IMR-90 (cell line): ENCODE measurements around the gene MYH11. TPM values are rescaled to one million over a fixed set of nuclear protein-coding genes. Genes with fewer than 3 reads are reported as not detected.

ENCODE experiments used
- ATAC-seq: fragments of 200-7000 bp; cut with Tn5 transposase; 2 replicates; pipeline ENCODE4 v1.9.1; 2020; ENCODE audit warnings: low read depth, mild to moderate bottlenecking, moderate library complexity
- BruUV-seq: library from RNA; stranded (reverse); fragments of 400-500 nt; replicated peaks from 2 replicates; lab custom pipeline; 2021; lab: Mats Ljungman, UMichigan
- CTCF ChIA-PET: fragments of 300-600 bp; formaldehyde crosslinking; extraction: SDS; loops from one replicate; lab custom pipeline; 2021; ENCODE audit warnings: antibody characterized with exemption; lab: Yijun Ruan, JAX
- POLR2A ChIA-PET: fragments of 300-600 bp; sonication (Branson Sonifier 250); formaldehyde crosslinking; loops from one replicate; lab custom pipeline; 2022; ENCODE audit warnings: antibody characterized with exemption; ENCODE audit not compliant: unreplicated experiment; lab: Charles Lee
- DNase-seq: peaks from one replicate; pipeline ENCODE4 v3.0.0; 2013
- H2AFZ ChIP-seq: replicated peaks from 2 replicates; pipeline ENCODE3; 2013; ENCODE audit warnings: low read length, mild to moderate bottlenecking; ENCODE audit not compliant: poor library complexity
- H2AK5ac ChIP-seq: 2 replicates; pipeline ENCODE4 v1.6.1; 2013; ENCODE audit warnings: low read depth, low read length, inconsistent platforms
- H2AK9ac ChIP-seq: replicated peaks from 2 replicates; pipeline ENCODE3; 2013; ENCODE audit warnings: mild to moderate bottlenecking, low read depth, low read length, moderate library complexity; ENCODE audit not compliant: poor library complexity
- H2BK120ac ChIP-seq: 2 replicates; pipeline ENCODE4 v1.6.1; 2013; ENCODE audit warnings: low read depth, low read length, inconsistent platforms
- H2BK15ac ChIP-seq: 3 replicates; pipeline ENCODE4 v1.6.1; 2013; ENCODE audit warnings: low read depth, low read length, inconsistent platforms
- H2BK20ac ChIP-seq: 2 replicates; pipeline ENCODE4 v1.6.1; 2013; ENCODE audit warnings: low read depth, mild to moderate bottlenecking, inconsistent platforms, low read length, moderate library complexity
- H2BK5ac ChIP-seq: 2 replicates; pipeline ENCODE4 v1.6.1; 2013; ENCODE audit warnings: mild to moderate bottlenecking, low read depth, low read length, inconsistent platforms; ENCODE audit not compliant: poor library complexity, severe bottlenecking
- H3K14ac ChIP-seq: replicated peaks from 2 replicates; pipeline ENCODE4 v1.6.1; 2013; ENCODE audit warnings: low read depth, low read length, inconsistent platforms
- H3K18ac ChIP-seq: 2 replicates; pipeline ENCODE4 v1.6.1; 2013; ENCODE audit warnings: low read depth, low read length, control low read depth
- H3K23ac ChIP-seq: 2 replicates; pipeline ENCODE4 v1.6.1; 2013; ENCODE audit warnings: low read depth, low read length, inconsistent platforms
- H3K27ac ChIP-seq: 2 replicates; pipeline ENCODE4 v1.5.1; 2013; ENCODE audit warnings: mild to moderate bottlenecking, control low read depth, low read length; ENCODE audit not compliant: insufficient read depth
- H3K27me3 ChIP-seq: 2 replicates; pipeline ENCODE4 v1.6.1; 2013; ENCODE audit warnings: low read length; ENCODE audit not compliant: control insufficient read depth, insufficient read depth
- H3K36me3 ChIP-seq: 2 replicates; pipeline ENCODE4 v1.6.1; 2013; ENCODE audit warnings: low read length, mixed read lengths; ENCODE audit not compliant: control insufficient read depth, insufficient read depth
- H3K4ac ChIP-seq: 2 replicates; pipeline ENCODE4 v1.6.1; 2013; ENCODE audit warnings: low read depth, low read length, inconsistent platforms
- H3K4me1 ChIP-seq: 2 replicates; pipeline ENCODE4 v1.6.1; 2013; ENCODE audit warnings: low read length, mixed read lengths; ENCODE audit not compliant: control insufficient read depth, insufficient read depth
- H3K4me2 ChIP-seq: 2 replicates; pipeline ENCODE4 v1.6.1; 2013; ENCODE audit warnings: low read depth, mild to moderate bottlenecking, control low read depth, low read length, moderate library complexity
- H3K4me3 ChIP-seq: 2 replicates; pipeline ENCODE4 v1.5.1; 2013; ENCODE audit warnings: low read depth, mild to moderate bottlenecking, control low read depth, low read length, moderate library complexity; ENCODE audit not compliant: insufficient read depth
- H3K56ac ChIP-seq: 2 replicates; pipeline ENCODE4 v1.6.1; 2013; ENCODE audit warnings: low read length, inconsistent platforms; ENCODE audit not compliant: insufficient read depth; ENCODE audit errors: extremely low read depth
- H3K79me1 ChIP-seq, 2 experiments: 2 replicates each; pipeline ENCODE4 v1.6.1; 2013; ENCODE audit warnings: low read length in 2 of 2, inconsistent platforms in 1 of 2, low read depth in 1 of 2
- H3K9ac ChIP-seq: 2 replicates; pipeline ENCODE4 v1.6.1; 2013; ENCODE audit warnings: low read depth, low read length, control low read depth
- H3K9me1 ChIP-seq: 2 replicates; pipeline ENCODE4 v1.6.1; 2013; ENCODE audit warnings: low read length, inconsistent platforms; ENCODE audit not compliant: insufficient read depth
- H3K9me3 ChIP-seq: 2 replicates; pipeline ENCODE4 v1.6.1; 2013; ENCODE audit warnings: low read length; ENCODE audit not compliant: control insufficient read depth, insufficient read depth
- H4K20me1 ChIP-seq: 2 replicates; pipeline ENCODE4 v1.6.1; 2013; ENCODE audit warnings: low read length, inconsistent platforms; ENCODE audit not compliant: insufficient read depth
- H4K5ac ChIP-seq: 2 replicates; pipeline ENCODE4 v1.6.1; 2013; ENCODE audit warnings: mild to moderate bottlenecking, low read depth, low read length, control low read depth
- H4K8ac ChIP-seq, 2 experiments: 2 replicates each; pipeline ENCODE4 v1.6.1; 2013; ENCODE audit warnings: low read depth in 2 of 2, low read length in 2 of 2, control low read depth in 1 of 2, inconsistent platforms in 1 of 2
- H4K91ac ChIP-seq: 2 replicates; pipeline ENCODE4 v1.6.1; 2013; ENCODE audit warnings: low read depth, low read length, inconsistent platforms; ENCODE audit not compliant: insufficient read depth
- SMC3 ChIP-seq: fragments of 150-350 bp; IDR thresholded peaks from 2 replicates; pipeline ENCODE4 v1.6.1; 2016; ENCODE audit warnings: low read depth, mild to moderate bottlenecking, antibody characterized with exemption, low read length, moderate library complexity
- WGBS, 2 experiments: methylation state at CpG; one replicate each; pipeline versions ENCODE4 v1.1.5 to v1.1.7; 2013; ENCODE audit warnings: missing lambda C conversion rate in 2 of 2; ENCODE audit not compliant: insufficient read length in 1 of 2; ENCODE audit errors: extremely low coverage in 2 of 2; 5-methylcytosine and 5-hydroxymethylcytosine counted together
- dilution Hi-C: fragments of 300-500 bp; cut with HindIII; formaldehyde crosslinking; loops from one replicate; pipeline ENCODE4 v1.14.3; 2018; ENCODE audit warnings: low sequenced_read_pairs; ENCODE audit not compliant: unreplicated experiment
- in situ Hi-C: fragments of 300-500 bp; cut with MboI; formaldehyde crosslinking; loops from 3 replicates; pipeline ENCODE4 v1.14.3; 2019; ENCODE audit warnings: low sequenced_read_pairs, inconsistent platforms, mixed read lengths
- intact Hi-C: fragments of 100-400 bp; cut with micrococcal nuclease; formaldehyde crosslinking; loops from 2 replicates; pipeline ENCODE4 v1.10.0; 2022
- polyA plus RNA-seq, 3 experiments: library from polyadenylated mRNA; depleted of rRNA; stranded (reverse); fragments of >200 nt; gene quantifications; 2 replicates each; pipeline ENCODE4 v1.2.3, GENCODE V29; 2012; ENCODE audit warnings: low replicate concordance in 1 of 3
- total RNA-seq: library from RNA; depleted of rRNA; stranded (reverse); fragments of >200 nt; gene quantifications from 2 replicates; pipeline ENCODE4 v1.2.3, GENCODE V29; 2012
- TF ChIP-seq, protein P1 (sequence below): conservative IDR thresholded peaks from 2 replicates; pipeline ENCODE4 v1.5.1; 2012; ENCODE audit warnings: mild to moderate bottlenecking, low read depth, low read length, improper control_type of control experiment

Gene MYH11
- total and polyA plus RNA-seq, 2 of the 4 experiments (the other 2 are of a cell fraction): under 0.01 to 0.12 TPM

- DNase-seq (no peak), ATAC-seq (no peak)
- H3K23ac ChIP-seq: no peak overlapping the region
- in situ Hi-C loops: no loop called here
- no peaks in the 10 kb centered on the region for H3K36me3 ChIP-seq
- H2BK15ac ChIP-seq: no peak overlapping the region
- H3K27ac ChIP-seq: no peak overlapping the region
- no peak overlapping the region for H4K91ac ChIP-seq
- no peak overlapping the region for H3K4ac ChIP-seq
- no peak overlapping the region for H4K8ac ChIP-seq
- H3K18ac ChIP-seq: no peak overlapping the region
- ChIA-PET POLR2A (no interaction called here), CTCF (no interaction called here)
- no peak overlapping the region for H2AK9ac ChIP-seq
- H4K20me1 ChIP-seq: no peaks in the 10 kb centered on the region
- H3K79me1 ChIP-seq: no peaks in the 10 kb centered on the region
- TF ChIP-seq SMC3: no peak
- TF ChIP-seq, protein P1, sequence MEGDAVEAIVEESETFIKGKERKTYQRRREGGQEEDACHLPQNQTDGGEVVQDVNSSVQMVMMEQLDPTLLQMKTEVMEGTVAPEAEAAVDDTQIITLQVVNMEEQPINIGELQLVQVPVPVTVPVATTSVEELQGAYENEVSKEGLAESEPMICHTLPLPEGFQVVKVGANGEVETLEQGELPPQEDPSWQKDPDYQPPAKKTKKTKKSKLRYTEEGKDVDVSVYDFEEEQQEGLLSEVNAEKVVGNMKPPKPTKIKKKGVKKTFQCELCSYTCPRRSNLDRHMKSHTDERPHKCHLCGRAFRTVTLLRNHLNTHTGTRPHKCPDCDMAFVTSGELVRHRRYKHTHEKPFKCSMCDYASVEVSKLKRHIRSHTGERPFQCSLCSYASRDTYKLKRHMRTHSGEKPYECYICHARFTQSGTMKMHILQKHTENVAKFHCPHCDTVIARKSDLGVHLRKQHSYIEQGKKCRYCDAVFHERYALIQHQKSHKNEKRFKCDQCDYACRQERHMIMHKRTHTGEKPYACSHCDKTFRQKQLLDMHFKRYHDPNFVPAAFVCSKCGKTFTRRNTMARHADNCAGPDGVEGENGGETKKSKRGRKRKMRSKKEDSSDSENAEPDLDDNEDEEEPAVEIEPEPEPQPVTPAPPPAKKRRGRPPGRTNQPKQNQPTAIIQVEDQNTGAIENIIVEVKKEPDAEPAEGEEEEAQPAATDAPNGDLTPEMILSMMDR: no peak
- no peaks in the 10 kb centered on the region; the same call in 1 of the 2 replicates for H3K9me3 ChIP-seq
- no peak overlapping the region for H3K14ac ChIP-seq
- H3K9ac ChIP-seq: no peak overlapping the region
- H3K9me1 ChIP-seq: no peaks in the 10 kb centered on the region
- intact Hi-C loops: no loop called here
- no peak overlapping the region for H2BK5ac ChIP-seq
- H2BK20ac ChIP-seq: no peak overlapping the region
- WGBS, 2 experiments: no CpG with 5 or more reads among the region's 2 CpGs
- H2BK120ac ChIP-seq: no peak overlapping the region
- dilution Hi-C loops: no loop called here
- no peak overlapping the region for H4K5ac ChIP-seq
- H3K4me3 ChIP-seq: no peak overlapping the region
- H2AK5ac ChIP-seq: no peak overlapping the region
- H3K4me1 ChIP-seq: no peaks in the 10 kb centered on the region
- peaks cover 7% of the 10 kb centered on the region; the same call in 1 of the 2 replicates for H3K27me3 ChIP-seq
- no peak overlapping the region for H2AFZ ChIP-seq
- no TSS peak for BruUV-seq
- H3K4me2 ChIP-seq: no peak overlapping the region
- no peak overlapping the region for H3K56ac ChIP-seq
These were observed 39.4 kb downstream of the MYH11 start for GRCh38 chr16:15817446-15817845.
